Stimulated activated CD8-positive, alpha-beta memory T cell treated with anti-CD3 and anti-CD28 coated beads, Interleukin-12 subunit alpha, Interleukin-12 subunit beta, amount 100 ng/mL, for 24 hours (primary cell): ENCODE measurements around the gene NBPF1.
"Not testable (repeated sequence)": the region's sequence is repeated elsewhere in the genome, so short reads cannot be mapped to it uniquely, and the experiment has no call there.

Experiments
- DNase-seq: peaks from one replicate; pipeline ENCODE4 v3.0.0-alpha.2; 2020; ENCODE audit errors: extremely low read depth

NBPF1 gene

DNA sequence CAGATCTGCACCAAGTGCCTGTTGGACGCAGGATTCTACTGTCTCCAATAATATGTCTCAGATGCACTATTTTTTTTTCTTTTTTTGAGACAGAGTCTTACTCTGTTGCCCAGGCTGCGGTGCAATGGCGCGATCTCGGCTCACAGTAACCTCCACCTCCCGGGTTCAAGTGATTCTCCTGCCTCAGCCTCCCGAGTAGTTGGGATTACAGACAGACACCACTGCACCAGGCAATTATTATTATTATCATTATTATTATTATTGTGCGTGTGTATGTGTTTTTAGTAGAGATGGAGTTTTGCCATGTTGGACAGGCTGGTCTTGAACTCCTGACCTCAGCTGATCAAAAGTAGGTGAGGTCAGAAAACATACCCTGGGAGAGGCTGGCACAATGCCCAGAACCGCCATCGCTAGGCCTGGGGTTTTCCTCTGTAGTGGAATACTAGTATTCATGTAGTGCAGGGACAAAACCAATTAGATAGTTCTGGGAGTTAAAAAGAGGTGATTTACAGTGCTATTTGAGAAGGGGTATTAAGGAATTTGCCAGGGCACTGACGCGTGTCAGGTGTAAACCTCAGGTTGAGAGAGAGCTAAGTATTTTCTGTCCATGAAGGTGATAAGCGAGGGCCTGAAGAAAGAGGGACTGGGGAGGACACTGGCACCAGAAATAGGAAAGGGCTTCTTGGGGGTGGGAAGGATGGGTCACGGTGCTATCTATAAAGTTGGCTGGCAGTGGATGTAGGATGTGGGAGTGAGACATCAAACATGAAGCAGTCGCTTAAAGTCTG is 100.5 kb downstream of the NBPF1 start:
- DNase-seq, result not testable (repeated sequence)
